Central memory CD4-positive, alpha-beta T cell (primary cell): ENCODE measurements around the gene ABR.
"Not testable (repeated sequence)": the region's sequence is repeated elsewhere in the genome, so short reads cannot be mapped to it uniquely, and the experiment has no call there.

ENCODE experiments used
- DNase-seq: peaks from one replicate; pipeline ENCODE4 v3.0.0; 2022

ABR gene

DNA sequence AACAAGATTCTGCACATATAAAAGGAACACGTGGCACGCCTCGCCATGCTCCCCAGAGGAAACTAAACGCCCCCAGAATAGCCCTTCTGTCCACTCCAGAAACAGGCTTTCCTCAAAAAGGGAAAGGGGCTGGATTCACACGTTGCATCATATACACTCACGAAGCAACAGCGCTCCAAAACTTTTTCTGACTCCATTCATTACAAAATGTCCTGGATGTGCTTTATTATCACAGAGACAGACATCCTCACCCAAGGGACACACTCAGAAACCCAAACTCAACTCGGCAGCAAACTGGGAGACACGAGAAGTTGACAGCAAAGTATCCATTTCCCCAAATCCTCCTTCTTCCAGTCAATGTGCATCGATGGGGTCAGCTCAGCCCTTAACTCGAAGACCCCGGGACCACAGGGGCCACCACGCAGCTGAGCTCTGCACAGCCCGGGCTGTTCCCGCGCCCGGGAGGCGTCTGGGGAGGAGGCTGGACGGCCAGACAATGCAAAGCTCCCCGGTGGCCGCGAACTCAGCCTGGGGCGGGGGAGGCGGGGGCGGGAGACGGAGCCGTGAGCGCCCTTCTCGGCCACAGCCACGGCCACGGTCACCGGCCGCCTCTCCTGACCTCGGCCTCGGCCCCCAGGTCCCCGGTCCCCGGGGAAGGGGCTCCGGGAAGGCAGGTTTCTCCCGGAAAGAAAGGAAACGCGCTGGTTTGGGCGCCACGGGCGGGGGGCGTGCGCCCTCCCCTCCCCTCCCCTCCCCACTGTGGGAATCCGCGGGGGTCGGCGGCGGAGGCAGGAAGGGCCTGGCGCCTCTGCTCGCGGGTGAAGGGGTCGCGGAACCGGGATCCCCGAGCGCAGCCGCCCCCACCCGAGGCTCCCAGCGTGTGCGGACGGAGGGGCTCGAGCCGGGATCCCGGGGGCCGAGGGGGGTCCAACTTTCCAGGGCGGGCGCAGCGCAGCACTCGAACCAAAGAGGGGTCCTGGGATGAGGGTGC lies 201.4 kb downstream of the ABR start:
- DNase-seq, result no peak

DNA sequence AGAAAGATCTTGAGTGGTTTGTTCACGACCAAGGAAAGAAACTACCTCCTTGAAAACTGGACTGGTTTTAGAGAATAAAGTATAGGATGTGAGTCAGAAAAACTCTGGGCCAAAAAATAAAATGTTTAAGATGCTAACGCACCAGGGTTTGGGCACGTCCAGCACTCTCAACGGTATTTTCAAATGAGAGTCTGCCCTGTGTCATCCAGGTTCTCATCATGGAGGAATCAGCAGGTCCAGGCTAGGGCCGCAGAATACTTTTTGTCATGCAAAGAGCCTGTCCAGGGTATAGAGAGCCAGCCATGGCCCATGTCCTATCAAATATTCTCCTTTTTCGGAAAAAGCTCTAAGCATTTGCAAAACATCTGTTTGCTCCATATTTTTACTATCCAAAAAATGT lies 202.6 kb downstream of the ABR start:
- no peak for DNase-seq

DNA sequence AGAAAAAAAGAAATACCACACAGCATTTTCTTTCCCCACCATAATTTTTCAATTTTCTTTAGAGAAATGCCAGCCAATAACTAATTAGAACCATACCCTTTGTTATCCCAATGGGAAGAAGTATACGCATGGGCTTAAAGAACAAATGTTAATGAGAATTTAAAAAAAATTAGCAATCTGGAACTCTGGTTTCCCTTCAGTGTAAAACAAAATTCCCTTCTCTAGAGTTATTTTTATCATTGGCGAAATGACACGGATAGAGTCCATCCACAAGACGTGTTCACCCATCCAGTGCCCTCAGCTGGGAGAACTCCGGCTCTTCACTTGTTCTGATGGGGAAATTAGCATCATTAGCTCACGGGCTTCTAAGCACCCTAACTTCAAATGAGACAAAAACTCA lies 203.5 kb downstream of the ABR start:
- no peak for DNase-seq

DNA sequence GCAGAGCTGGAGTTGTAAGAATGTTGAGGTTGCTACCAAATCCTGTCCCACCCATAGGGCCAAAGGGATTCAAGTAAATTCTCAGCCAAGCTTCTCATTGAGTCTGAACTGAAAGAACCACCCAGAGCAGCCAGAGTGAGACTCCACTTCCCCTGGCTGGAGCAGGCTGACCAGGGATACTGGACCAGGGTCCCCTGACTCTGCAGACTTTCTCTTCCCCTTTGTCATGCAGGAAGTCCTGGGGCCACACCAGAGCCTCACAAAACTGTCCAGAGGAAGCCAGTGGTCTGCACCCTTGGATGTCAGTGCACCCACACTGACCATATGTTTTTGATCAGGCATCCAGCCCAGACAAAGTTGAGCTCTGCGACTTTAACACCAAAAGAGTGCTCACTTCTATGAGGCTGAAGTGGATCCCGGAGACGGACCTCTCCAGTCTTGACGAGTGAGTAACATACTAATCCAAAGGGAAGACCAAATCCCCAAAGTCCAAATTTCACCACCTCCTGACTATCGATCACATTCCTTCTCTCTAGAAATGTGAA lies 204.3 kb downstream of the ABR start:
- no peak for DNase-seq

DNA sequence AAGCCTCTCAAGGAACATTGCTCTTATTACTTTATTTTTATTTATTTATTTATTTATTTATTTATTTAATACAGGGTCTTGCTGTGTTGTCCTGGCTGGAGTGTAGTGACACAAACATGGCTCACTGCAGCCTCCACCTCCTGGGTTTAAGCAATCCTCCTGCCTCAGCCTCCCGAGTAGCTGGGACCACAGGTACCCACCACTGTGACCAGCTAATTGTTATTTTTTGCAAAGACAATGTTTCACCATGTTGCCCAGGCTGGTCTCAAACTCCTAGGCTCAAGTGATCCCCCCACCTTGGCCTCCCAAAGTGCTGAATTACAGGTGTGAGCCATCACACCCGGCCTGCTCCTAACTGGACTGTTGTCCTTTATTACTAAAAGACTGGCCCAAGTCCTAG lies 205.0 kb downstream of the ABR start:
- DNase-seq, result not testable (repeated sequence)

DNA sequence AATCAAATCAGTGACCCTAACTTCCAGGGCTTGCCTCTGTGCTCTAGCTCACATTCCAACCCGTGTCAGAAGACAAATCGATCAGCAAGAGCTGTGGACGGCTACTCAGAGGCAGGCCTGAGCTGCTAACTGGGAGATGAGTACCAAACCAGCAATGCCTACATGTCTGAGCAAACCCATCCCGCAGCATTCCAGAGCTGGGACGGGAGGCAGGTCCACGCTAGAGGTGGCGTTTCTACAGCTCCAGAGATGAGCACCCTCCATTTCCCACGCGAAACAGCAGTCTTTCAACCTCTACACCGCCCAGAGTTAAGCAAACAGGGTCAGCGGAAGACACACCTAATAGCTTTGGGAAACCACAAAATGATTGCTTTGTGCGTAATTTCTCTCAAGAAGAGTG lies 206.7 kb downstream of the ABR start:
- DNase-seq, result no peak

DNA sequence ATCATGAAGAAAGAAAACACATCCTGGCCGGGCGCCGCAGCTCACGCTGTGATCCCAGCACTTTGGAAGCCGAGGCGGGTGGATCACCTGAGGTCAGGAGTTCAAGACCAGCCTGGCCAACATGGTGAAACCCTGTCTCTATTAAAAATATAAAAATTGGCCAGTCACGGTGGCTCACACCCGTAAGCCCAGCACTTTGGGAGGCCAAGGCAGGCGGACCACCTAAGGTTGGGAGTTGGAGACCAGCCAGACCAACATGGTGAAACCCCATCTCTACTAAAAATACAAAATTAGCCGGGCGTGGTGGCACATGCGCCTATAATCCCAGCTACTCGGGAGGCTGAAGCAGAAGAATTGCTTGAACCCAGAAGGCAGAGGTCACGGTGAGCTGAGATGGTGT lies 207.9 kb downstream of the ABR start:
- not testable (repeated sequence) for DNase-seq

DNA sequence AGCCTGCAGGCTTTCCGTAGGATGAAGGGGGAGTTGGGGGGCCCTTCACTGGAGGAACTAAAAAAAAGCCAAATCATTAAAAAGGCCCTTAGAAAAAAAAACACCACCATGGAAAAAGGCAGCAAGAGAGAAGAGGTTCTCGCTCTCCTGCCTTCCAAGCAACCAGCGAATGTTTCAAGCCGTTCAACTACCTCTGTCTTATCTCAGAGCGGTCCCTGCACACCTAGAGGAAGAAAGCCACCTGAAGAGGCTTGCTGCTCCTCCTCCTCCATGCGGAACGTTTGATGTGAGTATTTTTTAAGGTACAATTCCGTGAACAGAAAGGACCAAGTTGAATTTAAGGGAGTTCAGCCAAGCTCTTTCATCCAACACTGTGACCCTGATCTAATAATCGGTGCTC lies 209.4 kb downstream of the ABR start:
- no peak for DNase-seq

DNA sequence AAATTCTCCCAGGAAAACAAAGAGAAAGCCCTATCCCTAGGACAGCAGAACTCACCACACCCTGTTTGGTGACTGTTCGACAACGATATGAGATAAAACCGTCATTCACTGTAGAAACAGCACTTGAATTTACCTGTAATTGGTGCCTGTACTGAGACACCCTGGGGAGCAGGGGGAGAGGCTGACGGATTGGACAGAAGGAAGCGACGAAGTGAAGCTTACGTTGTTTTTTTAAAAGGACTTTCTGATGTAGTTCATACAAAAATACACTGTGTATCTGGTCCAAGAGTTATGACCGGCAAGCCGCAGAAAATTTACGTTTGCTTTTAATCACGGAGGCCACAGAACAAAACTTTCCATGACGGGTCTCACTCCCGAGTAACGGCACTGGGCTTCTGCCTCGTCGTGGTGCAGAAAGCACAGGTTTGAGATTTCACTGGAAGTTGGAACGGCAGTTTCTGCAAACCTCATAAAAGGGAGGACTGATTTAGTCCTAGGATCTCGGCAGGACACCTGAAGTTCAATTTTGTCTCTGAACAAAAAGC lies 209.9 kb downstream of the ABR start:
- DNase-seq, result no peak

DNA sequence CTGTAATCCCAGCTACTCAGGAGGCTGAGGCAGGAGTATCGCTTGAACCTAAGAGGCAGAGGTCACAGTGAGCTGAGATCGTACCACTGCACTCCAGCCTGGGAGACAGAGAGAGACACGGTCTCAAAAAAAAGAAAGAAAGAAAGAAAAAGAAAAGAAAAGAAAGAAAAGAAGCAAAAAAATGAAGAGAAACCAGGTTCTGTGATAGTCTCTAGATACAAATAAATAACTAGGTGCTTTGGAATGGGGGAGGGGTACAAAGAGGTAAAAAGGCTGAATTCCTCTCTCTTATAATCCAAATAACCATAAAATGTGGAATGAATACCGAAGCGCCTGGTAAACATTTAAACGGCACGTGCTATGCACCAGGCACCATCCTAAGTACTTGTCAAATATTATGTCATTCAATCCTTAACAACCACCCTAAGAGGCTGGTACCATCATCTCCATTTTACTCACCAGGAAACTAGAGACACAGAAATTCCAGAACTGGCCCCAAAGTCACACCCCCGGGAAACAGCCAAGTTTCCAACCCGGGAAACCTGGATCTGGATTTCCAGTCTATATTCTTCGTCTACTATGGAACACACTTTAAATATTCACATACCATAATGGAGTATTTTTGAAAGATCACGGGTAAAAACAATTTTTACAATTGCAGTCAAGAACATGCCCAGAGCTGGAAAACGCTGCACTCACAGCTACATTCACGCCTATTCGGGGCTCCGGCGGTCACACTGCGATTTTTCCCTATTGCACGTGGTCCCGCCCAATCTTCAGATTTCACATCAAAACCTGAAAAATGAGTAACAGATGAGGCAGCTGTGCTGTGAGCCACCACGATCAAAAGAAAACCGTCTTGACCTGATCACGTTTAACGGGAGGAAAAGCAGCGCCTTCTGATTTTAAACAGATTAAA lies 210.7 kb downstream of the ABR start:
- DNase-seq, result no peak

DNA sequence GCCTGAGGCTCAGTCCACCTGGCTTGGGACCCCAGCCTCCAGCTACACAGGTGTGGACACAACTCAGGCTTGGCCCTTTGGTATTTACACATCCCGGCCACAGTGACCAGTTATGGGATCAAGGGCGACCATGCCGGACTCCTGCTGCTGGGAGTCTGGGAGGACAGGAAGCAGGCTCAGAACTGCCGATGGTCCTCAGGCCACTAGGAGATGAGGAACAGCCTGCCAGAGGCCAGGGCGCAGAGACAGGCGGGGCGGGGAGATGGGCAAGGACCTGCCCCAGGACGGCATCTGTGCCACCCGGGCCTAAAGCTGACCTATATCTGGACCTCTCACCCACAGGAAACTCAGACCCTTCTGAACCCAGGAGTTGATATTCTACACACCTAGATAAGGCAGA lies 212.7 kb downstream of the ABR start:
- no peak for DNase-seq

DNA sequence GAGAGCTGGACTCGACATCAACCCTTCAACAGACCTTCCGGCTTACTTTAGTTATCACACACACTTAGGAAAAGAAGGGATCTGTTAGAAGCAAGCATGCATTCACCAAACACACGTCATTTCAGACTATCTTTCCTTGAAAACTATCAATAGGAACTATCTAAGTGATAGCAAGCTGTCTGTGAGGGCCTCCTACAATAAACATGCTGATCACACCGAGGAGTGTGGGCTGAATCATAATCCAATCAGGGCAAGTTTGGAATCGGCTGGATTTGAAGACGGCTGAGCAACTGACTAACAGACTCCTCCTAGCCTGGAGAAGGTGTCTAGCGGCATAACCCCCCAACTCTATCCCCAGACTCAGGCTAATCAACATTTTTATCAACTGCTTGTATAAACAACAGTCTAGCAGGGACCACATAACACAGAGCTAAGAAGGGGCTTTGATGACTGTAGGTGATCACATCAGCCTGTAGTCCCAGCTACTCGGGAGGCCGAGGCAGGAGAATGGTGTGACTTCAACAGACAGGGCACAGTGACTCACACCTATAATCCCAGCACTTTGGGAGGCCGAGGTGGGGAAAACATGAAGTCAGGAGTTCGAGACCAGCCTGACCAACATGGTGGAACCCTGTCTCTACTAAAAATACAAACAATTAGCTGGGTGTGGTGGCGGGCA lies 214.3 kb downstream of the ABR start:
- DNase-seq, result no peak

DNA sequence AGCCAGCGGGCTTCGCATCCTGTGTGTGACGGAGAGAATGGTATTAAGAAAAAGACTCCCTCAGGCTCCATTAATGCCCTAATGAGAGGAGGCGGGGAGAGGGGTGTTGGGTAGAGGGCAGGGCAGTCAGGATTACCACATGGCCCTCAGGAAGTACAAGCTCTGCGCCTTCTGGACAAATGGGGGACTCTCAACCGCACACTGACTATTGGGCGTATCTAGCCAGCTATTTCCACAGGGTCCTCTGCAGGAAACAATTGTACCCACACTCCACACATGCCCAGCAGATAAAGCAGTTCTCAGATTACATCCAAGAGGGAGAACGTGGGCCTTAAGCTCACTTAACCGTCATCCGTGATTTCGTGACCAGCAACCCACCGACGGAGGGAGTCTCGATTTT lies 214.9 kb downstream of the ABR start:
- no peak for DNase-seq

DNA sequence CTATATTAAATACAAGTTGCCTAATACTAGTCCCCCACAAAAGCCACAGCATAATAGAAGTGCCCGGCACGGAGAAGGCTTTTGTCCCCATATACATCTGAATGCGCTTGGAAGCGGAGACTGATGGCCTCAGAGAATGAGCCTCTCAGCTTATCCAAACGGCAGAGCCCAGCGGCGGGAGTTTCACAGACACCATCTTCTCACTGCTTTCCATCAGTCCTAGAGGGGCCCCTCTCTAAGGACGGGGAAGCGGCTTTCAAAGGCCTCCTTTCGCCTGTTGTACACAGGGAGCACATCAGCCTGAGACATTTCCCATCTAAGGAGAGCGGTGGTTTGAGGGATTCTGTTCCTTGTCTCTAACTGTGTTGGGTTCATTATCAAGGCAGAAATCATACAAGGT lies 217.1 kb downstream of the ABR start:
- DNase-seq, result no peak

DNA sequence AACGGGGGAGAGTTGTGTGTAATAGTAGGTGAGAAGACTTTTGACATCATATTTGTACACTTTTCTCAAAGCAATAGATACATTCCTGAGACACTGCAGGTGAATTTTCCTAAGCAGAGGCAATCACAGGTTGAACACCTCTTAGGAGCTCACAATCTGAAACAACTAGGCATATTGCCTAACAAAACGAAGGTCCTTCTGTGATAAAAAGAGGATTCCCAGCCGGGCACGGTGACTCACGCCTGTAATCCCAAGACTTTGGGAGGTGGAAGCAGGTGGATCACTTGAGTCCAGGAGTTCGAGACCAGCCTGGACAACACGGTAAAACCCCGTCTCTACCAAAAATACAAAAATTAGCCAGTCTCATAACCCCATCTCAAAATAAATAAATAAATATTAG lies 217.6 kb downstream of the ABR start:
- no peak for DNase-seq

DNA sequence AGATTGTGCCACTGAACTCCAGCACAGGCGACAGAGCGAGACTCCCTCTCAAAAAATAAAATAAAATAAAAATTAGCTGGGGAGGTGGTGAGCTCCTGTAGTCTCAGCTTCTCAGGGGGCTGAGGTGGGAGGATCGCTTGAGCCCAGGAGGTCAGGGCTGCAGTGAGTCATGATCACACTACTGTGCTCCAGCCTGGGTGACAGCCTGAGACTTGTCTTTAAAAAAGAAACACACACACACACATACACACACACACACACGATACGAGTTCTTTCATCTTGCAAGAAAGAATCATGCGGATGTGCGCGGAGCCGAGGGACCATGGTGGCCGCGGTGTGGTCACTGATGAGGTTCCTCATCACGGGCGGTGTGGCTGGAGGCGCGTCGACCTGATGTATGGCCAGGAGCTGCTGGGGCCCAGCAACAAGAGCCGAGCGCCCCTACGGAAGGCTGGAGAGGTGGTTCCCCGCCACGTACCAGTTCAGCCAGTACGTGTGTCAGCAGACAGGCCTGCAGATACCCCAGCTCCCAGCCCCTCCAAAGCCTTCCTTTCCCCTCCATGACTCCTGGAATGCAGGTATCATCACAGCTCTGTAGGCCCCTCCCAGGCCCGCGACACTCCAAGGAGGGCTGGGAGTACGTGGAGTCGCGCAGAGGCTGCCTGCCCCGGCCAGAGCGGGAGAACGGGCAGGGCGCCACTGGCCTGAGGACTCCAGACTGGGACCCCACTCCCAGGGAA lies 220.9 kb downstream of the ABR start:
- DNase-seq, result no peak

DNA sequence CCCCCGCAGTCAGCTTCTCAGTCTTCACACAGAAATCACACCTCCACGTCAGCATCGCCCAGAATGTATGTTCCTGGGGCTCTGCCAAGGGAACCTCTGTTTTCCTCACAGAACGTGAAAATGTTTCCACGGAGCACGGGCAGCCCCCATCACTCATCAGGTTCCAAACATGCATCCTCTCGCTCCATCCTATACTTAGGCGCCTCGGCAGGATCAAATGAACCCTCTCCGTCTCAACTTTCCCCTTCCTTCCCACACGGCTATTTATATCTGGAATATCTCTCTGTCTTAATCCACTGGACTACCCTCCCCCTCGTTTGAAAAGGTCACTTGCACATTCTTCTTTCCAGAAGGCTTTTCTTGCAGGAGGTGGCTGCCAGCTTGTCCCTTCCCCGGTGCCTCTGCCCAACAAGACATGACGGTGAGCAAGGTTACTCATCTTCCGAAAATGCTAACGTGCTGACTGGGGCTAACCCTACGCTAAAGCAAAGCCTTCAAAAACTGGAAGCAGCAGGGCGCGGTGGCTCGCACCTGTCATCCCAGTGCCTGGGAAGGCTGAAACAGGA lies 221.8 kb downstream of the ABR start:
- no peak for DNase-seq

DNA sequence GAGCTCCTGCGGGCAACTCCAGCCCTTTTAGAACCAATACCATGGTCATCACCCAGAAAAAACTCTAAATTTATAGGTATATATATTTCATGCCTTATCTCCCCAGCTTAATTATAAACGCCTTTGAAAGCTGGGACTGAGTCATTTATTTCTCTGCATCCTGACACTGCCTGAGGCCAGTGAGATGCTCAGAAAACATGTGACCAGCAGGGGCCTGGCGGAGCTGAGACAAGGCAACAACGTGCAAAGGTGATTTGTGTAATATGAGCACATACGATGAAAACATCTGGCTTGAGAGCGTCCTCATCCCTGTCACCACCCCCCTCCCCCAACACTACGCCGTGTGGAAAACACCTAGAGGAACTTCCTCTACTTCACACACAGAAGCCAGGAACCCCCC lies 222.9 kb downstream of the ABR start:
- DNase-seq, result no peak

DNA sequence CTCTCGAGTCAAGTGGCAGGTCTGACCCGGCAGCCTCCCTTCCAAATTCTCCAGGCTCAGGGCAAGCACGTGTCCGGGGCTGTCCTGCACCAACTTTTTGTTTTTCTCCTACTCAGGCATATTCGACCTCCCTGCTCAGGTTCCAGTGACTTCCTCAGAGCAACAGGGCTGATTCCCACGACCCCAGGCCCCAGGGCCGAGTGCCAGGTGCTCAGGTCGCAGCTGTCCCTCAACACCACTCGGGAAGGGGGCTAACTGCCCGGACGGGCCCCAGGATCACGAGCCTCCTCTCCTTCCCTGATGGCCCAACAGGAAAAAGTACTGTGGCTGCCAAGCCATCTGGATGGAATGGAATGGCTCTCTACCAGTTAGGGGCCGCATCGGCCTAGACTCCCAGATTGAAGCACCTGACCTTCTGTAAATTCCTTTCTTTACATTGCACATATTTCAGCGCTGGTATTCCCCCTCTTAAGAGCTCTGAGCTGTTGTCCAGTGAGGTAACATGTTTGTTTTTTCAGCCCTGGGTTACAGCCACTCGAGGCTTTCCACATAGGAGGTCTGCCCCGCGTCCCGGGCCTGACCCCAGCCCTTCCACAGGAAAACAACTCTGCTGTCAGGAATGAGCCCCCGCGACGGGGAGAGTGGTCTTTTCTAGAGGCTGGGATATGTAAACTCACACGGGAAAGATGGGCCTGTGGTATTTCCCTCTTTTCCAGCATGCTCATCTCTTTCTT lies 225.2 kb downstream of the ABR start:
- no peak for DNase-seq

DNA sequence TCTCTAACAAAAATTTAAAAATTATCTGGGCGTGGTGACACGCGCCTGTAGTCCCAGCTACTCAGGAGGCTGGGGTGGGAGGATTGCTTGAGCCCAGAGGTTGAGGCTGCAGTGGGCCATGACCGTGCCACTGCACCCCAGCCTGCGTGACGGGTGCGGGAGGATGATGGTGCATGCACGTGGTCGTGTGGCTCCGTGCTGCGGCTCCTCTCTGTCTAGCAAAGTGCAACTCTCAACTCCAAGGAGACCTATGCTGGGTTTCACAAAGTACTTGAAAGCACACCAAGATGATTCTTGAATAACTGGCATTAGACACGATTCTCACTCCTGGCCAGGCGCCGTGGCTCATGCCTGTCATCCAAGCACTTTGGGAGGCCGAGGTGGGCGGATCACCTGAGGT lies 226.0 kb downstream of the ABR start:
- no peak for DNase-seq
